K562 (cell line): Measurements from ENCODE around the gene SPTBN2. TPM values are rescaled to one million over a fixed set of nuclear protein-coding genes. Genes with fewer than 3 reads are reported as not detected.

ENCODE experiments used
- ATF6 ChIP-seq: sonication (generic); formaldehyde crosslinking; IDR thresholded peaks from 2 replicates; pipeline ENCODE4 v1.4.0; 2020; ENCODE audit warnings: mild to moderate bottlenecking, missing genetic modification reagents
- CBX1 ChIP-seq: sonication (generic); IDR thresholded peaks from 2 replicates; pipeline ENCODE4 v1.6.1; 2016; ENCODE audit warnings: antibody characterized with exemption, low read depth, mild to moderate bottlenecking
- CHD1 ChIP-seq: fragments of 200-600 bp; sonication (generic); IDR thresholded peaks from one replicate; pipeline ENCODE4 v1.6.1; 2012; ENCODE audit warnings: mild to moderate bottlenecking, moderate library complexity, low read length, inconsistent platforms
- CSDE1 ChIP-seq, 2 experiments: fragments of 450-650 bp; IDR thresholded peaks; 2 replicates each; pipeline ENCODE4 v1.6.1; 2016; ENCODE audit warnings: mild to moderate bottlenecking in 1 of 2
- E2F3 ChIP-seq: fragments of 250-450 bp; sonication (Bioruptor Pico); IDR thresholded peaks from 2 replicates; pipeline ENCODE4 v1.4.0; 2020; ENCODE audit warnings: mild to moderate bottlenecking
- ELK1 ChIP-seq: sonication (generic); formaldehyde crosslinking; IDR thresholded peaks from 2 replicates; pipeline ENCODE4 v1.8.1; 2022; ENCODE audit warnings: missing genetic modification reagents
- GTF2E2 ChIP-seq: fragments of 200-800 bp; sonication (Bioruptor generic); IDR thresholded peaks from 2 replicates; pipeline ENCODE4 v1.6.1; 2016; ENCODE audit warnings: missing genetic modification characterization, missing compliant biosample characterization
- JUNB ChIP-seq: fragments of 450-650 bp; formaldehyde crosslinking; conservative IDR thresholded peaks from 2 replicates; pipeline ENCODE4 v1.4.0; 2020; ENCODE audit warnings: mild to moderate bottlenecking
- KLF6 ChIP-seq: fragments of 250-450 bp; sonication (Bioruptor Pico); IDR thresholded peaks from 2 replicates; pipeline ENCODE4 v1.4.0; 2020; ENCODE audit warnings: mild to moderate bottlenecking, moderate library complexity, borderline replicate concordance
- L3MBTL2 ChIP-seq: fragments of 450-650 bp; IDR thresholded peaks from 2 replicates; pipeline ENCODE4 v1.6.1; 2016; ENCODE audit warnings: mild to moderate bottlenecking, moderate library complexity
- MLX ChIP-seq, 2 experiments: fragments of 450-650 bp in 1 of 2; sonication (generic) in 1 of 2; formaldehyde crosslinking; conservative IDR thresholded peaks; 2 replicates each; pipeline versions ENCODE4 v1.4.0 to v1.8.1; 2020 to 2022; ENCODE audit warnings: mild to moderate bottlenecking in 1 of 2, missing genetic modification reagents in 1 of 2
- NR1H2 ChIP-seq: sonication (generic); formaldehyde crosslinking; IDR thresholded peaks from 2 replicates; pipeline ENCODE4 v1.4.0; 2020; ENCODE audit warnings: mild to moderate bottlenecking, missing genetic modification reagents
- POLR2A ChIP-seq: fragments of 450-650 bp; conservative IDR thresholded peaks from 2 replicates; pipeline ENCODE4 v1.6.1; 2016
- RBM22 ChIP-seq: fragments of 200-400 bp; formaldehyde crosslinking; IDR thresholded peaks from 2 replicates; pipeline ENCODE4 v1.6.1; 2018; ENCODE audit warnings: low read length, low read depth; ENCODE audit not compliant: poor library complexity, severe bottlenecking
- RFX5 ChIP-seq: IDR thresholded peaks from 2 replicates; pipeline ENCODE4 v1.6.1; 2011; ENCODE audit warnings: low read depth, mild to moderate bottlenecking, improper control_type of control experiment, low read length
- RFX7 ChIP-seq: fragments of 250-450 bp; sonication (Bioruptor Pico); IDR thresholded peaks from 2 replicates; pipeline ENCODE4 v1.5.1; 2021; ENCODE audit warnings: mild to moderate bottlenecking
- SMARCA4 ChIP-seq: fragments of 450-650 bp; IDR thresholded peaks from 2 replicates; pipeline ENCODE4 v1.6.1; 2016
- ZC3H11A ChIP-seq: IDR thresholded peaks from 2 replicates; pipeline ENCODE4 v1.6.1; 2012; ENCODE audit warnings: low read depth, low read length, improper control_type of control experiment
- ZNF253 ChIP-seq: fragments of 250-450 bp; sonication (Bioruptor Pico); conservative IDR thresholded peaks from 2 replicates; pipeline ENCODE4 v1.6.1; 2021; ENCODE audit warnings: mild to moderate bottlenecking
- ZNF609 ChIP-seq: sonication (generic); formaldehyde crosslinking; IDR thresholded peaks from 2 replicates; pipeline ENCODE4 v1.8.1; 2023; ENCODE audit warnings: missing genetic modification reagents, mild to moderate bottlenecking, borderline replicate concordance
- ZNF696 ChIP-seq: fragments of 250-450 bp; sonication (Bioruptor Pico); conservative IDR thresholded peaks from 2 replicates; pipeline ENCODE4 v1.4.0; 2020; ENCODE audit warnings: mild to moderate bottlenecking, moderate library complexity
- polyA plus RNA-seq, 8 experiments: library from polyadenylated mRNA; depleted of rRNA in 4 of 8; stranded (reverse) in 5 of 8; unstranded in 3 of 8; fragments of >200 nt; fragmentation: Nextera tagmentation in 2 of 8; fragmentation: Illumina TruSeq in 1 of 8; extraction: Ambion mirVana in 2 of 8; extraction: Trizol in 1 of 8; gene quantifications; 2 replicates each; pipeline versions ENCODE4 v1.2.1 to v1.2.3, GENCODE V29; 2011 to 2014; ENCODE audit warnings: inconsistent platforms in 1 of 8, missing spikeins in 1 of 8
- total RNA-seq, 7 experiments: library from RNA; depleted of rRNA in 6 of 7; stranded (reverse); fragments of >200 nt in 6 of 7; fragmentation: Illumina TruSeq in 2 of 7; extraction: Trizol in 2 of 7; gene quantifications; 2 replicates each; pipeline versions ENCODE4 v1.2.1 to v1.2.3, GENCODE V29; 2011 to 2021; ENCODE audit warnings: low replicate concordance in 1 of 7

Gene SPTBN2
- total and polyA plus RNA-seq, 9 of the 15 experiments (the other 6 are each of a cell fraction or from before 2014, with no cell fraction given): 0.38 to 56.5 (median 19.7) TPM

- TF ChIP-seq ELK1 (CRISPR knock-in tag): no peak
- no peak for TF ChIP-seq ZNF253
- peak; percentile 71 for TF ChIP-seq L3MBTL2
- TF ChIP-seq E2F3 (CRISPR knock-in tag): no peak
- no peak for TF ChIP-seq MLX (CRISPR knock-in tag; conservative IDR thresholded peaks at IDR 0.05)
- peak; percentile 21 for TF ChIP-seq RBM22
- TF ChIP-seq RFX5: 0 out of 2 replicates have a peak, but pooled peaks have one; percentile 36
- no peak for TF ChIP-seq JUNB (CRISPR knock-in tag)
- TF ChIP-seq ZNF696: no peak
- TF ChIP-seq KLF6 (CRISPR knock-in tag): 0 out of 2 replicates have a peak, but pooled peaks have one; percentile 42
- peak; percentile 60; the same call in 1 of the 2 replicates for TF ChIP-seq GTF2E2 (tag)
- no peak for TF ChIP-seq SMARCA4
- no peak for TF ChIP-seq NR1H2 (CRISPR knock-in tag)
- peak; percentile 81; the same call in 1 of the 2 replicates for TF ChIP-seq CBX1
- TF ChIP-seq ZNF609 (CRISPR knock-in tag): no peak
- TF ChIP-seq ZC3H11A: 0 out of 2 replicates have a peak, but pooled peaks have one; percentile 28
- TF ChIP-seq CHD1: no peak
- no peak; the same call in 1 of the 2 replicates for TF ChIP-seq ATF6 (CRISPR knock-in tag)
- peak; percentile 87 for TF ChIP-seq POLR2A
- TF ChIP-seq RFX7 (CRISPR knock-in tag): no peak
- TF ChIP-seq CSDE1 (IDR thresholded peaks at IDR 0.05): no peak
Observed at GRCh38 chr11:66677599-66678375, 51.2 kb downstream of the SPTBN2 start, which contains the start of gene RBM4B (continued).
